Measurements from ENCODE around the gene CLDN6. TPM values are rescaled to one million over a fixed set of nuclear protein-coding genes. Genes with fewer than 3 reads are reported as not detected.

CLDN6 gene
- total RNA-seq, result 0.12 and 0.16 TPM in 2 replicates

DNA sequence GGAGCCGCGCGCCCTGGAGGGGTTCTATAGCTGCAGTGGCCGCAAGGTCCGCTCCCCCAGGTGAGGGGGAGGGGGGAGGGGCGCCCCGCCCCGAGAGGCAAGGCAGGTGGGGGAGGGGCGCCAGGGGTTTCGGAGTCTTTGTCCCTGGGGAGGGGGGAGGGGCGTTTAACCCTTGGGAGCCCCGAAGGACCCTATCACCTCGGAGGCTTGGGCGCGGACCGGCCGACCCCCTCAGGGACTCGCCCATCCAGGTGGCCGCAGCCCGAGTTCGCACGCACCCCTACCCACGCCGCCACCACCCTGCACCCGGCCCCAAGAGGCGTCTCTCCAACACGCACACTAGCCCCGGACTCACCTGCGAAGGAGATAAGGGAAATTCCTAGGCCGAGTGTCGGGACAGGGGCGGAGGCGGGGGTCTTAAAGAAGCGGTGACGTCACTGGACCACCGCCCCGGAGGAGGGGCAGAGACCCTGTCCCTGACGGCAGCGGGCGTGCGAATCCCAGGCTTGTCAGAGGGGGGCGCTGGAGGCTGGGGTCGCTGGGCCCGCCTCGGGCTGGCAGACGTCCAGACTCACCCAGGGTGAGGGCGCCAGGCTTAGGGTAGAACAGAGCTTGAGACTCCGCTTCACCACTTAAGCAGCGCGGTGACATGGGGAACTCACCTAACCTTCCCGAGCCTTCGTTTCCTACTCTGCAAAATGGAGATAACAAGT, at the start of gene CLDN6:
TSS of gene CLDN6 (minus strand) at position 390 of the 713 bp plus-strand sequence. CDS start 2,162 bp downstream, outside the sequence.

GRCh38 chr16:3065069-3065741, 47.2 kb upstream of the CLDN6 start, which contains the start of gene IL32:
IL32 (plus strand) TSS chr16:3065640; CDS start chr16:3065812, 172 bp downstream.

GRCh38 chr16:3045758-3046640, 28.0 kb upstream of the CLDN6 start, which contains the start of gene MMP25:
MMP25 (plus strand) TSS chr16:3046561; CDS start chr16:3046918, 357 bp downstream.

DNA sequence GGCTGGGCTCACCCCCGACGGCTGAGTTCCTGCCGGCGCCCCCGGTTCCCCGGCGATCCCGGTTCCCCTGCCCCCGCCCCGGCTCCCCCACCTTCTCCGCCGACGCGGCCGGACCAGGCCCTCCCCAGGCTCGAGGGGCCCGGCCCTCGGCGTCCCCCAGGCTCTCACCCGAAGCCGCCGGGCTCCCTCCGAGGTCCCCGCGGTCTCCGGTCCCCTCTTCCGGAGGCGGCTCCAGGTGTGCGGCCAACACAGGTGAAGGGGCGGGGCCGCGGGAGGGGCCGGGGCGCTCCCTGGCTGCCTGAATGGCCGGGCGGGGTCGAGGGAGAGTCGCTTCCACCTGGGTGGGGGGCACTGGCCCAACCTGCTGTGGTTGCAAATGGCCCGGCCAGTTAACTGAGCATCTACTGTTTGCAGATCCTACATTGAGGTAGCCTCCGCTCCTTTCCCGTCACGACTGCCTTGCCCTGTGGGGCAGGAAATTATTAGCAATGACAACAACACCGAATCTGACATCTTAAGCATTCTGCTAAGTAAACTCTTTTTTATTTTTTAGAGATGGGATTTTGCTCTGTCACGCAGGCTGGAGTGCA, 18.8 kb upstream of the CLDN6 start, which contains the start of gene BICDL2:
TSS of gene BICDL2 (minus strand) at position 219 of the 590 bp plus-strand sequence. CDS start 1,448 bp downstream, outside the sequence.

GRCh38 chr16:3023669-3024478, 5.9 kb upstream of the CLDN6 start, which contains the start of the genes HCFC1R1 and THOC6:
HCFC1R1 (minus strand) TSS chr16:3023942; CDS start chr16:3023941, 1 bp downstream.
THOC6 (plus strand) TSS chr16:3024035; CDS start chr16:3024327, 292 bp downstream.

GRCh38 chr16:3020247-3020603, 2.2 kb upstream of the CLDN6 start, which contains the start of gene TNFRSF12A:
TNFRSF12A (plus strand) TSS chr16:3020368; CDS start chr16:3020398, 30 bp downstream.

DNA sequence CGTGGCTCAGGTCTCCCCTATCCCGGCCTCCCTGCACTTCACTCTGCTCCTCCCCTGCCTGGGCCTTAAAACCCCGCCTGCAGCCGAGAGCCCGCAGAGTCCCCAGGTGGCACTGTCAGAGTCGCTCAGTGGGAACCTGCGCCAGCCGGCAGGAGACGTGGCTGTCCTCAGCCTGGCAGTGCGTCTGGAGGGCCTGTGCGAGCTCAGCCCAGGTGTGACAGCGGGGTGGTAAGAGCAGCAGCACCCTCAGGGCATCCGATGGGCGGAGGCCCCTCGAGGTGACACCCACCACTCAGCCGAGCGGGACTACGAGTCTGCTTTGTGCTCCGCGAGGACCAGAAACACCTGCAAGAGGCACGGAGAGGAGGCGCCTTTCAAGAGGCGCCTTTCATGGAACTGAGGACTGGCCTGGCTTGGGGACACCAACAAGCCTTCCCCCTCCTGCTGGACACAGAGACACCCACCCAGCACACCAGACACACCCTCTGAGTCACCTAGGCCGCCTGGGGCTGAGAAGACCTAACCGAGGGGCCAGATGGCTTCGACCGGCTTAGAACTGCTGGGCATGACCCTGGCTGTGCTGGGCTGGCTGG, 5.1 kb downstream of the CLDN6 start, which contains the start of gene CLDN9:
TSS of gene CLDN9 (plus strand) at position 96 of the 593 bp plus-strand sequence. CDS start at position 536, 440 bp downstream.

DNA sequence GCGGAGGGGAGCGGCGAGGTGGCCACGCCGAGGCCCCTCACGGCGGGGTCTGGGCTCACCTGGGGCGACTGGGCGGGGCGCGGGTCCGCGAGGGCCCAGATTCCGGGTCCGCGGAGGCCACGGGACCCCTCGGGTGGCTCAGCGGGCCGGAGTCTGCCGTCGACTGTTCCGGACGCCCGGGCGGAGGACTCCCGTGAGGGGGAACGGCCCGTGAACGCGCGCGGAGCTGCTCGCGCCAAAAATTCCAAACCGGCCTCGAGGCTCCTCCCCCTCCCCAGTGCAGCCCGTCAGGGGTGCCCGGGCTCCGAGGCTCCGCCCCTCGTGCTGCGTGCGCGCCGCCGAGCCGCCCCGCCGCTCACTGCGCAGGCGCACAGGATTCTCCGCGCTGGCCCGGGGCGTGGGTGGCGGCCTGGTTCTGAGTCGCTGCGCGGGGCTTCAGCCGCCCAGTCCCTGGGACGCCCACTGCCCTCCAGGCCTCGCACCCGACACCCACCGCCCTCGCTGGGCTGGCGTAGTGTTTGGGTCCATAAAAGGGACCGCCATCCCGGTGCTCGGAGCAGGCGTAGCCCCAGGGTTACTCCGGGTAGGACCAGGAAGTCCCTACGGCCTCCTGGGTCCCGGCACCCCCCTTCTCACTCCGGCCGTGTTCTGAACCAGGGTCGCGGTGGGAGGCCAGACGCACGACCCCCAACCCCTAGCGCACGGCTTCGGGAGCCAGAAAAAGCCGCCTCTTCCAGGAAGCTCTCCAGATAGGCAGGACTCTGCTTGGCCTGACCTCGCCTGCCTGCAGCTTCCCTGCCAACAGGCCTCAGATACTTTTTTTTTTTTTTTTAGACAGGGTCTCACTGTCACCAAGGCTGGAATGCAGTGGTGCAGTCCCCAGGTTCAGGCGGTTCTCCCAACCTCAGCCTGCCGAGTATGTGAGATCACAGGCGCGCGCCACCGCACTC, 37.5 kb downstream of the CLDN6 start, which contains the start of gene PKMYT1:
TSS of gene PKMYT1 (minus strand) at position 220 of the 950 bp plus-strand sequence. CDS start 789 bp downstream, outside the sequence.

DNA sequence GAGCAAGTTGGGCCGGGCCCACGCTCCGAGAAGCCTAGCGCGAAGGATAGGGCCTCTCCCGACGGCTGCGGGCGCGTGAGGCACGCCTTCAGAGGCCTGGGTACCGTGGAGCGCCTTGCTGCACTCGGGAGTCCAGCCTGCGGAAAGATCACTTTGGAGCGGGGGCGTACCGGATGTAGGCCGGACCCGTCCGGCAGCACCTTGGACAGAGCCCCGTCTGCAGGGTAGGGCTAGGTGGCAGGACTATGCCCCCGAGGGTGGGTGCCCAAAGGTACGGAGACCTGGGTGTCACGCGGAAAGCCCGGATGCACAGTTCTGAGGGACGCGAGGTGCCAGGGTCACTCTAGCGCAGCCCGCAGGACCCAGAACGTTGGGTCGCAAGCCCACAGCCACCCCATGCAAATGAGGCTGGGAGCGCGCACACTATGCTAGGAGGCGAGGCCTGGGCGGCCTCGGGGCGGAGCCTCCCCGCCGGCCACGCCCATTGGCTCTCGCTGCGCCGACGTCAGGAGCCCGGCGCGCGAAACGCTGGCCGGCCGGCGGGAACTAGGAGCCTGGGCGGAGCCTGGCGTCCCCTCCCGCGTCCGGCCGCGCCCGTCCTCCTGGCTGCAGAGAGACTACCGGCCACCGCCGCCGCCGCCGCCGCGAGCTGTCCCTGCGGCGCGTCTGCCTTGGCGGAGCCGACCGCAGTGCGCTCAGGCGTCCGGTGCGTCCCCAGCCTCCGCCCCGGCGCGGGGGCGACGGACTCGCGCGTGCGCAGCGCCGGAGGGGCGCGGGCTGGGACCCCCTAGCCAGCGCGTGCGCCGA, 49.0 kb downstream of the CLDN6 start, which contains the start of gene PAQR4:
TSS of gene PAQR4 (plus strand) at position 611 of the 807 bp plus-strand sequence. CDS start 327 bp downstream, outside the sequence.

Small RNA genes within 50 kb of the gene (small RNA-seq; reads per million reads assigned to genes)
- gene LINC00514, result not detected

Other genes starting within 250 kb of the CLDN6 start
- gene ELOB, start 240.9 kb downstream of the CLDN6 start, total RNA-seq, result 177 and 362 TPM in 2 replicates
- gene PRSS33, start 230.6 kb downstream of the CLDN6 start, total RNA-seq, result not detected in 2 replicates
- not detected in 2 replicates for gene PRSS41, start 219.7 kb downstream of the CLDN6 start, total RNA-seq
- 0.49 TPM in 1 of 2 replicates, not detected in the other for gene PRSS21, start 200.9 kb downstream of the CLDN6 start, total RNA-seq
- not detected in 2 replicates for gene ZG16B, start 187.9 kb downstream of the CLDN6 start, total RNA-seq
- not detected in 2 replicates for gene PRSS22, start 160.0 kb downstream of the CLDN6 start, total RNA-seq
- 45.9 and 60.1 TPM in 2 replicates for gene FLYWCH2, start 135.0 kb downstream of the CLDN6 start, total RNA-seq
- 33.8 and 34.7 TPM in 2 replicates for gene FLYWCH1, start 106.3 kb downstream of the CLDN6 start, total RNA-seq
- gene KREMEN2, start 53.9 kb downstream of the CLDN6 start, total RNA-seq, result not detected in 2 replicates
- gene PAQR4, start 48.8 kb downstream of the CLDN6 start, total RNA-seq, result 2.6 and 3.3 TPM in 2 replicates
- gene PKMYT1, start 37.7 kb downstream of the CLDN6 start, total RNA-seq, result 1.9 and 2.2 TPM in 2 replicates
- not detected in 2 replicates for gene CLDN9, start 5.3 kb downstream of the CLDN6 start, total RNA-seq
- gene TNFRSF12A, start 2.2 kb upstream of the CLDN6 start, total RNA-seq, result 189 and 267 TPM in 2 replicates
- gene HCFC1R1, start 5.8 kb upstream of the CLDN6 start, total RNA-seq, result 36.1 and 43.3 TPM in 2 replicates
- 32.0 and 35.0 TPM in 2 replicates for gene THOC6, start 5.9 kb upstream of the CLDN6 start, total RNA-seq
- not detected in 2 replicates for gene BICDL2, start 18.8 kb upstream of the CLDN6 start, total RNA-seq
- 0.12 and 0.16 TPM in 2 replicates for gene MMP25, start 28.4 kb upstream of the CLDN6 start, total RNA-seq
- gene IL32, start 47.5 kb upstream of the CLDN6 start, total RNA-seq, result 0.36 and 3.4 TPM in 2 replicates
- not detected in 2 replicates for gene ZSCAN10, start 81.1 kb upstream of the CLDN6 start, total RNA-seq
- gene ZNF205, start 94.4 kb upstream of the CLDN6 start, total RNA-seq, result 19.8 and 21.1 TPM in 2 replicates
- gene ZNF213, start 116.8 kb upstream of the CLDN6 start, total RNA-seq, result 10.1 and 11.7 TPM in 2 replicates
- not detected in 2 replicates for gene OR1F1, start 170.0 kb upstream of the CLDN6 start, total RNA-seq
- 9.2 and 9.5 TPM in 2 replicates for gene ZNF200, start 217.0 kb upstream of the CLDN6 start, total RNA-seq
- gene MEFV, start 238.4 kb upstream of the CLDN6 start, total RNA-seq, result 0.12 and 0.16 TPM in 2 replicates